Testis (tissue), 3 donors: ENCODE results near the gene LTBP4. TPM values are rescaled to one million over a fixed set of nuclear protein-coding genes. Genes with fewer than 3 reads are reported as not detected.

Experiments used
- DNase-seq: peaks from one replicate; pipeline ENCODE4 v3.0.0-alpha.2; 2019
- H3K27ac ChIP-seq, 2 donors: fragments of 200-600 bp; sonication (generic); one replicate each; pipeline ENCODE4 v1.5.1; 2019
- H3K27me3 ChIP-seq: fragments of 200-600 bp; sonication (generic); one replicate; pipeline ENCODE4 v1.5.1; 2019
- H3K36me3 ChIP-seq: fragments of 200-600 bp; sonication (generic); one replicate; pipeline ENCODE4 v1.5.1; 2017; ENCODE audit warnings: low read depth; ENCODE audit errors: missing control alignments
- H3K4me1 ChIP-seq: fragments of 200-600 bp; sonication (generic); one replicate; pipeline ENCODE4 v1.5.1; 2019
- H3K4me3 ChIP-seq, 2 donors: fragments of 200-600 bp; sonication (generic); one replicate each; pipeline ENCODE4 v1.5.1; 2017 to 2019
- H3K9me3 ChIP-seq: fragments of 200-600 bp; sonication (generic); one replicate; pipeline ENCODE4 v1.5.1; 2017
- CTCF ChIP-seq, 3 experiments: fragments of 450-650 bp in 2 of 3; fragments of 200-600 bp in 1 of 3; sonication (generic) in 1 of 3; IDR thresholded peaks; one replicate each; pipeline ENCODE4 v1.5.1; 2016 to 2019; ENCODE audit warnings: antibody characterized with exemption in 3 of 3, mild to moderate bottlenecking in 2 of 3, moderate library complexity in 1 of 3
- POLR2A ChIP-seq: fragments of 450-650 bp; IDR thresholded peaks from one replicate; pipeline ENCODE4 v1.6.1; 2017; ENCODE audit warnings: antibody characterized with exemption, mild to moderate bottlenecking, moderate library complexity
- WGBS, 2 donors: methylation state at CpG; one replicate each; pipeline ENCODE4 v1.1.5; 2018; 5-methylcytosine and 5-hydroxymethylcytosine counted together
- intact Hi-C: fragments of 100-400 bp; cut with DNase I; formaldehyde crosslinking; loops from one replicate; pipeline ENCODE4 v1.15.1; 2023; ENCODE audit warnings: low total_unique reads
- polyA plus RNA-seq: library from polyadenylated mRNA; stranded (reverse); fragments of 350-450 nt; fragmentation: Illumina TruSeq; extraction: RNeasy Lipid Tissue Mini Kit (QIAGEN cat#74804); gene quantifications from one replicate; pipeline ENCODE4 v1.2.3, GENCODE V29; 2014; ENCODE audit warnings: low read depth, low replicate concordance; ENCODE audit not compliant: insufficient read depth
- total RNA-seq, 2 donors: library from RNA; depleted of rRNA; stranded (reverse); fragments of >200 nt; gene quantifications; one replicate each; pipeline ENCODE4 v1.2.3, GENCODE V29; 2016

Gene LTBP4
- total and polyA plus RNA-seq, 3 donors from 2014 or later: 270 to 417 (median 309) TPM

GRCh38 chr19:40677156-40677555 lies 76.0 kb downstream of the LTBP4 start:
- Histone ChIP-seq H3K36me3 (no peaks in the 10 kb centered on the region), H3K27ac (no peak overlapping the region), H3K4me3 (no peak overlapping the region), H3K9me3 (no peaks in the 10 kb centered on the region), H3K4me1 (no peaks in the 10 kb centered on the region), H3K27me3 (no peaks in the 10 kb centered on the region)
- no peak for TF ChIP-seq CTCF (IDR thresholded peaks at IDR 0.05)
- no peak for TF ChIP-seq POLR2A
- no peak for DNase-seq
- intact Hi-C loops: no loop called here
- 97% methylated on average over 14 to 23 of the region's 23 CpGs for WGBS, 2 donors

Other genes starting within 250 kb of the LTBP4 start
- gene HIPK4, start 211.2 kb upstream of the LTBP4 start, total RNA-seq: 10 to 100 TPM; 13.7 to 30.3 TPM
- 32.8 TPM for gene HIPK4, start 211.2 kb upstream of the LTBP4 start, polyA plus RNA-seq
- 1 to 10 TPM; 4.9 to 5.1 TPM for gene PRX, start 188.0 kb upstream of the LTBP4 start, total RNA-seq
- 3.6 TPM for gene PRX, start 188.0 kb upstream of the LTBP4 start, polyA plus RNA-seq
- 10 to 100 TPM in 1 of 2 donors, 1 to 10 TPM in 1; 8.6 to 10.9 TPM for gene SERTAD1, start 175.4 kb upstream of the LTBP4 start, total RNA-seq
- gene SERTAD1, start 175.4 kb upstream of the LTBP4 start, polyA plus RNA-seq: 8.3 TPM
- gene SERTAD3, start 157.0 kb upstream of the LTBP4 start, total RNA-seq: 10 to 100 TPM; 24.3 to 33.9 TPM
- 22.4 TPM for gene SERTAD3, start 157.0 kb upstream of the LTBP4 start, polyA plus RNA-seq
- 10 to 100 TPM; 25.0 to 43.3 TPM for gene BLVRB, start 135.6 kb upstream of the LTBP4 start, total RNA-seq
- gene BLVRB, start 135.6 kb upstream of the LTBP4 start, polyA plus RNA-seq: 36.8 TPM
- 10 to 100 TPM; 18.3 to 27.9 TPM for gene SPTBN4, start 134.4 kb upstream of the LTBP4 start, total RNA-seq
- 7.2 TPM for gene SPTBN4, start 134.4 kb upstream of the LTBP4 start, polyA plus RNA-seq
- gene SHKBP1, start 24.5 kb upstream of the LTBP4 start, total RNA-seq: 10 to 100 TPM; 35.6 to 56.3 TPM
- gene SHKBP1, start 24.5 kb upstream of the LTBP4 start, polyA plus RNA-seq: 37.2 TPM
- 10 to 100 TPM; 42.7 to 52.1 TPM for gene NUMBL, start 89.3 kb downstream of the LTBP4 start, total RNA-seq
- gene NUMBL, start 89.3 kb downstream of the LTBP4 start, polyA plus RNA-seq: 19.9 TPM
- 10 to 100 TPM; 56.6 to 71.7 TPM for gene COQ8B, start 115.5 kb downstream of the LTBP4 start, total RNA-seq
- 43.8 TPM for gene COQ8B, start 115.5 kb downstream of the LTBP4 start, polyA plus RNA-seq
- 10 to 100 TPM; 19.2 to 20.8 TPM for gene ITPKC, start 115.7 kb downstream of the LTBP4 start, total RNA-seq
- 11.6 TPM for gene ITPKC, start 115.7 kb downstream of the LTBP4 start, polyA plus RNA-seq
- gene ACTMAP, start 149.1 kb downstream of the LTBP4 start, total RNA-seq: 10 to 100 TPM; 17.7 to 21.5 TPM
- gene ACTMAP, start 149.1 kb downstream of the LTBP4 start, polyA plus RNA-seq: 14.8 TPM
- gene SNRPA, start 149.8 kb downstream of the LTBP4 start, total RNA-seq: 10 to 100 TPM; 89.8 to 91.5 TPM
- gene SNRPA, start 149.8 kb downstream of the LTBP4 start, polyA plus RNA-seq: 67.8 TPM
- gene MIA, start 174.2 kb downstream of the LTBP4 start, total RNA-seq: 1 to 10 TPM; 2.4 to 2.8 TPM
- 2.9 TPM for gene MIA, start 174.2 kb downstream of the LTBP4 start, polyA plus RNA-seq
- gene RAB4B, start 176.9 kb downstream of the LTBP4 start, total RNA-seq: 10 to 100 TPM; 44.7 to 49.3 TPM
- gene RAB4B, start 176.9 kb downstream of the LTBP4 start, polyA plus RNA-seq: 46.7 TPM
- gene EGLN2, start 197.8 kb downstream of the LTBP4 start, total RNA-seq: 100 to 1,000 TPM; 245 to 260 TPM
- gene EGLN2, start 197.8 kb downstream of the LTBP4 start, polyA plus RNA-seq: 489 TPM
- gene CYP2A6, start 249.1 kb downstream of the LTBP4 start, total RNA-seq: not detected
- gene CYP2A6, start 249.1 kb downstream of the LTBP4 start, polyA plus RNA-seq: not detected